Dermis microvascular lymphatic vessel endothelial cell (primary cell): ENCODE data around the gene RRAGC. TPM values are rescaled to one million over a fixed set of nuclear protein-coding genes. Genes with fewer than 3 reads are reported as not detected.
A peak's percentile ranks its signal among the peaks of the same experiment; 100 is the strongest.
"Not testable (repeated sequence)": the region's sequence is repeated elsewhere in the genome, so short reads cannot be mapped to it uniquely, and the experiment has no call there.

Experiments used
- DNase-seq, 2 donors: peaks; one replicate each; pipeline versions ENCODE4 v3.0.0 to v3.0.0-alpha.2; 2010; ENCODE audit warnings: low read depth in 2 of 2
- total RNA-seq: library from RNA; depleted of rRNA; stranded (reverse); fragments of >200 nt; gene quantifications from 2 replicates; pipeline ENCODE4 v1.2.1, GENCODE V29; 2014

The RRAGC gene
- total RNA-seq, 1 donor from 2014 or later: 16.0 TPM

GRCh38 chr1:38817267-38818174 is 42.1 kb downstream of the RRAGC start:
- no peak for DNase-seq

GRCh38 chr1:38815903-38816627 is 43.5 kb downstream of the RRAGC start:
- DNase-seq: no peak

GRCh38 chr1:38814984-38815464 is 44.5 kb downstream of the RRAGC start:
- DNase-seq: no peak

- no peak for DNase-seq
These were observed 45.1 kb downstream of the RRAGC start for GRCh38 chr1:38814444-38814983.

GRCh38 chr1:38812981-38813380 is 46.6 kb downstream of the RRAGC start:
- no peak for DNase-seq

GRCh38 chr1:38811466-38811865 is 48.1 kb downstream of the RRAGC start:
- DNase-seq: not testable (repeated sequence)

GRCh38 chr1:38806090-38806489 is 53.5 kb downstream of the RRAGC start:
- DNase-seq: no peak

GRCh38 chr1:38805036-38805435 is 54.5 kb downstream of the RRAGC start:
- DNase-seq: no peak

GRCh38 chr1:38804062-38804886 is 55.3 kb downstream of the RRAGC start:
- DNase-seq: peak in 1 of 2 donors; percentile 13

- no peak for DNase-seq
These were observed 55.9 kb downstream of the RRAGC start for GRCh38 chr1:38803647-38804046.

- DNase-seq: no peak
These were observed 58.6 kb downstream of the RRAGC start for GRCh38 chr1:38800720-38801671.

- DNase-seq: no peak
These were observed 66.3 kb downstream of the RRAGC start for GRCh38 chr1:38793299-38793698.

- DNase-seq: no peak
These were observed 67.7 kb downstream of the RRAGC start for GRCh38 chr1:38791892-38792291.

- no peak for DNase-seq
These were observed 68.4 kb downstream of the RRAGC start for GRCh38 chr1:38791164-38791515.

- no peak for DNase-seq
These were observed 69.0 kb downstream of the RRAGC start for GRCh38 chr1:38790422-38791163.

GRCh38 chr1:38789498-38790169 is 69.9 kb downstream of the RRAGC start:
- DNase-seq: no peak

GRCh38 chr1:38788341-38789336 is 70.9 kb downstream of the RRAGC start:
- DNase-seq: no peak
